Stimulated activated CD4-positive, alpha-beta T cell treated with anti-CD3 and anti-CD28 coated beads, Interleukin-15, amount 100 ng/mL, for 24 hours (primary cell): ENCODE results near the gene METTL2A.
"Not testable (repeated sequence)": the region's sequence is repeated elsewhere in the genome, so short reads cannot be mapped to it uniquely, and the experiment has no call there.

Source experiments
- DNase-seq: peaks from one replicate; pipeline ENCODE4 v3.0.0-alpha.2; 2020

The METTL2A gene

DNA sequence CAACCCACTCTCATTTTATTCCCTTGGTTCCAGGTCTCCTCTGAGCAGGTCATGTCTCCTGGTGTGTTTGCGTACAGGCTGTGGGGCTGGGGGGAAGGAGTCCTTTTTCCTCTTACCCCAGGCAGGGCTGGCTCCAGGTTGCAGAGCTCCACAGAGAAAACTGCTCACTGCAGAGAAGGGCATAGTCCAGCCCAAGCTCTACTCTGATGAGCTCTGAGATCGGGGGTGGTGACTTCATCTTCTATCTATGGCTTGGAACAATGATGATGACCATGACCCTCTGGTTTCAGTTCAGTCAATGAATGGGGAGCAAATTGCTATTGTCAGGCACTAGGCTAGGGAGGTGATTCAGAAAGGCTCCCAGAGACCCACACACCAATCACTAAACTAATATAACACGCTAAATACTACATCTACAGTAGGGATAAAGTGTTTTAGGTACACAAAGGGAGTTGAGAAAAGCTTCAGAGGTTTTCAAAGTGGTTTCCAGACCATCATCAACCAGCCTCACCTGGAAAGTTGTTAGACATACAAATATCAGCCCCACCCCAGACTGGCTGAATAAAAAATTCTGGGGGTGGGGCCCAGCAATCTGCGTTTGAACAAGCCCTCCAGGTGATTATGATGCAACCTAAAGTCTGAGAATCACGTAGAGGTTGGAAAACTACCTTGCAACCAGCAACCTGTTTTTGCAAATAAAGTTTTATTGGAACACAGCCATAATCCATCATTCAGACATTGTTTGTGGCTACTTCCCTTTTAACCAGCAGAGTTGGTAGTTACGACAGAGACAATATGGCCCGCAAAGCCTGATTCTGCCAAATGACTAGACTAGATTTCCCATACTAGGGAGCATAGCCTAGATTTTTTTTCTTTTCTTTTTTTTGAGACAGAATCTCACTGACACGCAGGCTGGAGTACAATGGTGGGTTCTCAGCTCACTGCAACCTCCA is 49.6 kb downstream of the METTL2A start:
- not testable (repeated sequence) for DNase-seq

GRCh38 chr17:62477111-62477510 is 53.4 kb downstream of the METTL2A start:
- not testable (repeated sequence) for DNase-seq

DNA sequence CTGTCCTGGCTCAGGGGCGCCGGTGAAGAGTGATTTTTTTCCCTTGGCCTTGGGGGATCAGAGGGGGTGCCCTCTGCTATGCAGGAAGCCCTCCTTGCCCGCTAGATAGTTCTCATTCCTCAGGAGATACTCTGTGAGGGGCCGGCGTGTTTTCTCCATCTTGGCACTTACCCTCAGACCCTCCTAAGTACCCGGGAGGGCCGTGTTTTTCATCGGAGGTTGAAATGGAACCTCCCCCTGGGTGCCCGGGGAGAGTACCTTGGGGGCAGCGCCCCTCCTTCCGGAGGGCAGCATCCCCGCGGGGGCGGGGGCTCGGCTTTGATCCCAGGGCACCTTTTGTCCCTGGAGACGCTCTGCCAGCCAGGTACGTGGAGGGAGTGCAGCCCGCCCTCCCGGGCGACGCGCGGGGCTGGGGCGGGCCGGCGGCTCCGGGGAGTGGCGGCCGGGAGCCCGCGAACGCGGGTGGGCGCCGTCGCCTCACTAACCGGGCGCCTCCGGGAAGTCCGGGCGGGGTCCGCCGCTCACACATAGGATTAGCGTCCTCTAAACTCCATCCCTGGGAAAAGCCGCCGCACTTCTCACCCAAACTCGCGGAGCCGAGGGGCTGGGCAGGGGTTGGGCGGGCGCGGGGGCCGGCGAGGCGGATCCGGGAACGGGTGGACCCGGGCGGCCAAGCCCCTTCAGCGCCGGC is 54.2 kb downstream of the METTL2A start:
- peak; percentile 50 for DNase-seq

DNA sequence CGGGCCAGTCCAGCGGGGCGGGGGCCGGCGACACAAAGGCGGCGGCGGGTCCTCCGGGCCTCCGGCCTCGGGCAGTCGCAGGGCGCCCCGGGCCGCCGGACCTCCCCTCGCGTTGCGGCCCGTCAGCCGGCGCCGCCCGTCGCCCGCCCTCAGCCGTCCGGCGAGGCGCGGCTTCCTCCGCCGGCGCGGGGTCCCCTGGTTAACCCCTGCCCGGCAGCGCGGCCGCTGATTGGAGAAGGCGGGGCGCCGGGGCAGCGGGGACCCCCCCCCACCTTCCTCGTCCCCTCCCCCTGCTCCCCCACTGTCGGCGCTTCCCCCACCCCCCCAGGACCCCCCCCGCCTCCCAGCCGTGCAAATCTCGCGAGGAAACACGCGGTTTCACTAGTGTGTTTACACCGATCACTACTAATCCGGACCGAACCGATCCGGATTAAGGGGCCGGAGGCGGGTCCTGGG is 54.8 kb downstream of the METTL2A start, which contains the start of gene TLK2:
TSS of gene TLK2 (plus strand) at position 402 of the 456 bp plus-strand sequence. CDS start 2,301 bp downstream, outside the sequence.
- DNase-seq = peak; percentile 86

GRCh38 chr17:62478880-62479638 is 55.4 kb downstream of the METTL2A start:
- DNase-seq = peak; percentile 45

DNA sequence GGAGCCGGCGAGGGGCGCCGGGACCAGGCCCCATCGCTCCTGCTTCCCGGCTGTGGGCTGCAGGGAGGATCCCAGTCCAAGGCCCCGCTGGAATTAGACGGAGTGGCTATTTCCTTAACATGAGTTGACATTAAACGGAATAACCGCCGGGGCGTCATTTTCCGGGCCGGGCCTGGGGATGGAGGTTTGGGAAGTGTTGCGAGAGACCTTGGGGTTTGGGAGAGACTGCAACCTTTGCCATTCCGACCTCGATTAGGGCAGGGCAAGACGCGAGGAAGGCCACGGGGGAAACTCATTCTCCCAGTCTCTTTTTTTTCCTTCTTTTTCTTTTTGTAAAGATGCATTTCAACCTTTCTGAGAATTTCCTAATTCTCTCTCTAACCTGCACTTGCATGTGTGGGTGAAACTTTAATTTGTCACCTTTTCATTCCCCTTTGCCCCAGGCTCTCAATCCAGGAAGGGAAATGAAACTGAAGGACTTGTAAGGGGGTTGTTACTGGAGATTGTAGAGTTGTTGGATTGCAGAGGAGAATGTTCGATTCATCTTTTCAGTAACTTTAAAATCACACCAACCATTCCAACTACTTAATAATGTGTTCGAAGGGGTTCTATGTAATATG is 56.1 kb downstream of the METTL2A start:
- peak; percentile 36 for DNase-seq

- DNase-seq = not testable (repeated sequence)
Observed at GRCh38 chr17:62482553-62482952, 58.9 kb downstream of the METTL2A start.

DNA sequence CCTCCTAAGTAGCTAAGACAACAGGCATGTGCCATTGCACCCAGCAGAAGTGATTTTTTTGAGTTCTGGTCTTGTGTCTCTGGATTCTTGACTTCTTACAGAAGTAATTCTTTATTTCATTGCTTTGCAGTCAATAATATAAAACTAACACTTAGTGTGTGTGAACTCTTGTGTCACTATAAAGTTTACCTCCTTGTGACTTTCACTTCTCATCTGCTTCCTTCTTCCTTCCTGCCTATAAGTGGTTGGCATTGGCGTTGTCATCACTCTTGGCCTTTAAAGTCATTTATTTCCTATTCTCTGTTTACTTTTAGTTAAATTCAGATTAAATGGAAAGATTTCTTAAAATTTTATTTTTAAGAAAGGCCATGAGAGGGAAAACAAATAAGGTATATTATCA is 67.3 kb downstream of the METTL2A start:
- not testable (repeated sequence) for DNase-seq

DNA sequence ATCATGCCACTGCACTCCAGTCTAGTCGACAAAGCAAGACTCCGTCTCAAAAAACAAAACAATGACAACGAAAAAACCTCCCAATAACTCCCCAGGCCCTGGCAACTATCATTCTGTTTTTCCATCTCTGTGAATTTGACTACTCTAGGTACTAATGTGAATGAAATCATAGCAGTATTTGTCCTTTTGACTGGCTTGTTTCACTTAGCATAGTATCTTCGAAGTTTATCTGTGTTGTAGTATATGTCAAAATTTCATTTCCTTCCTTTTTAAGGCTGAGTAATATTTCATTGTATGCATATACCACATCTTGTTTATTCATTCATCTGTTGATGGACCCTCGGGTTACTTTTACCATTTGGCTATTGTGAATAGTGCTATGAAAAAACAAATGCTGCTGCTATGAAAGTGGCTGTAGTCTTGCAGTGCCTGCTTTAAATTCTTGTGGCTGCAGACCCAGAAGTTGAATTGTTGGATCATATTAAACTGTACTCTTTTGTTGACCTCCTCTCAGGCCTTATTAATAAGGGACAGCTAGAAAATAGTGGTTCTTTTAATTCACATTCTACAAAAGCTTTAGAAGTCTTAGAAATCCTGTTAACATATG is 69.5 kb downstream of the METTL2A start:
- DNase-seq = not testable (repeated sequence)

DNA sequence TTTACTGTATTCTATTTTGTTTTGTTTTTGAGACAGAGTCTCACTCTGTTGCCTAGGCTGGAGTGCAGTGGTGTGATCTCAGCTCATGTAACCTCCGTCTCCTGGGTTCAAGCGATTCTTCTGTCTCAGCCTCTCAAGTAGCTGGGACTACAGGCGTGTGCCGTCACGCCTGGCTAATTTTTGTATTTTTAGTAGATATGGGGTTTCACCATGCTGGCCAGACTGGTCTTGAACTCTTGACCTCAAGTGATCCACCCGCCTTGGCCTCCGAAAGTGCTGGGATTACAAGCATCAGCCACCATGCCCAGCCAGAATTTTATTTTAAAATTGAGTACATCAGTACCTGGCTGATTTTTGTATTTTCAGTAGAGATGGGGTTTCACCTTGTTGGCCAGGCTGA is 70.4 kb downstream of the METTL2A start:
- DNase-seq = not testable (repeated sequence)

DNA sequence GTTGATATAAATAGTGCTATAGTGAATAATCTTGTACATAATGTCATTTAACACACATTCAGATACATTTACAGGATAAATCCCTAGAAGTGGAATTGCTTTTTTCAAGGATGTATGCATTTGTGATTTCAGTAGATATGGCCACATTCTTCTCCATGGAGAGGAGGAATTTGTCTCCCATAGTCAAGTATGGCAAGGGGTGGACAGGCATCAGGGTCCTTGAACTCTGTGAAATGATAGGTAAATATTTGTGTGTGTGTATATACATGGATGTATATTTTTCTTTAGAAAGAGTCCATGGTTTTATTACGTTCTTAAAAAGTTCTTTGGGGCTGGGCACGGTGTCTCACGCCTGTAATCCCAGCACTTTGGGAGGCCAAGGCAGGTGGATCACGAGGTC is 72.6 kb downstream of the METTL2A start:
- DNase-seq = not testable (repeated sequence)

- DNase-seq = not testable (repeated sequence)
Observed at GRCh38 chr17:62498796-62499195, 75.1 kb downstream of the METTL2A start.
